WTC11 (cell line): ENCODE data around the gene LCNL1. TPM values are rescaled to one million over a fixed set of nuclear protein-coding genes. Genes with fewer than 3 reads are reported as not detected.

Experiments used
- ATAC-seq: fragments of 200-7000 bp; cut with Tn5 transposase; 2 replicates; pipeline ENCODE4 v1.10.0; 2021; ENCODE audit warnings: mild to moderate bottlenecking, moderate library complexity
- CTCF ChIA-PET: fragments of 300-600 bp; sonication (Branson Sonifier 250); formaldehyde crosslinking; loops from one replicate; lab custom pipeline; 2021; ENCODE audit warnings: antibody characterized with exemption; lab: Charles Lee
- POLR2A ChIA-PET: fragments of 350-600 bp; sonication (Branson Sonifier 250); formaldehyde crosslinking; loops from one replicate; lab custom pipeline; 2021; ENCODE audit warnings: antibody characterized with exemption; lab: Charles Lee
- DNase-seq: peaks from one replicate; pipeline ENCODE4 v3.0.0; 2021; ENCODE audit warnings: low spot score
- H3K27ac Mint-ChIP-seq: 2 replicates; pipeline ENCODE4 v1.8.0; 2021; ENCODE audit warnings: mixed read lengths
- H3K27me3 Mint-ChIP-seq: 2 replicates; pipeline ENCODE4 v1.8.0; 2021; ENCODE audit warnings: low read depth, mild to moderate bottlenecking, moderate library complexity, mixed read lengths
- H3K36me3 Mint-ChIP-seq: 2 replicates; pipeline ENCODE4 v1.8.0; 2021; ENCODE audit warnings: mixed read lengths
- H3K4me1 Mint-ChIP-seq: 2 replicates; pipeline ENCODE4 v1.8.0; 2022; ENCODE audit warnings: mixed read lengths
- H3K4me3 Mint-ChIP-seq: 2 replicates; pipeline ENCODE4 v1.8.0; 2021; ENCODE audit warnings: mild to moderate bottlenecking, moderate library complexity, mixed read lengths
- H3K9me3 Mint-ChIP-seq: 2 replicates; pipeline ENCODE4 v1.8.0; 2021; ENCODE audit warnings: mixed read lengths
- CDX4 ChIP-seq: fragments of 250-450 bp; sonication (Bioruptor Pico); IDR thresholded peaks from 2 replicates; pipeline ENCODE4 v1.9.0; 2021; ENCODE audit warnings: moderate library complexity, mild to moderate bottlenecking, inconsistent platforms, borderline replicate concordance
- CREB1 ChIP-seq: sonication (generic); formaldehyde crosslinking; IDR thresholded peaks from 2 replicates; pipeline ENCODE4 v1.8.0; 2023; ENCODE audit warnings: mild to moderate bottlenecking, missing genetic modification reagents
- CREM ChIP-seq: sonication (generic); formaldehyde crosslinking; IDR thresholded peaks from 2 replicates; pipeline ENCODE4 v1.8.1; 2022; ENCODE audit warnings: mild to moderate bottlenecking, missing genetic modification reagents, moderate library complexity
- EMX1 ChIP-seq: fragments of 250-450 bp; sonication (Bioruptor Pico); IDR thresholded peaks from 2 replicates; pipeline ENCODE4 v1.8.0; 2021; ENCODE audit warnings: mild to moderate bottlenecking
- FOXP1 ChIP-seq: sonication (generic); formaldehyde crosslinking; IDR thresholded peaks from 2 replicates; pipeline ENCODE4 v1.8.0; 2022; ENCODE audit warnings: missing genetic modification reagents, mild to moderate bottlenecking, moderate library complexity, borderline replicate concordance
- GTF2I ChIP-seq: fragments of 250-450 bp; sonication (Bioruptor Pico); conservative IDR thresholded peaks from 2 replicates; pipeline ENCODE4 v1.4.0; 2021; ENCODE audit warnings: mild to moderate bottlenecking
- IRF1 ChIP-seq: sonication (generic); formaldehyde crosslinking; IDR thresholded peaks from 2 replicates; pipeline ENCODE4 v1.8.0; 2023; ENCODE audit warnings: missing genetic modification reagents
- MXD4 ChIP-seq: fragments of 250-450 bp; sonication (Bioruptor Pico); IDR thresholded peaks from 2 replicates; pipeline ENCODE4 v1.8.0; 2021; ENCODE audit warnings: mild to moderate bottlenecking, moderate library complexity, borderline replicate concordance
- SP1 ChIP-seq: sonication (generic); formaldehyde crosslinking; conservative IDR thresholded peaks from 2 replicates; pipeline ENCODE4 v1.8.1; 2022; ENCODE audit warnings: missing genetic modification reagents
- ZBTB43 ChIP-seq: sonication (generic); formaldehyde crosslinking; IDR thresholded peaks from 2 replicates; pipeline ENCODE4 v1.8.1; 2023; ENCODE audit warnings: mild to moderate bottlenecking, missing genetic modification reagents
- ZNF317 ChIP-seq: sonication (generic); formaldehyde crosslinking; IDR thresholded peaks from 2 replicates; pipeline ENCODE4 v1.8.1; 2023; ENCODE audit warnings: low read depth, mild to moderate bottlenecking, moderate library complexity, missing genetic modification reagents, borderline replicate concordance
- ZNF396 ChIP-seq: fragments of 250-450 bp; sonication (Bioruptor Pico); IDR thresholded peaks from 2 replicates; pipeline ENCODE4 v1.8.0; 2021; ENCODE audit warnings: mild to moderate bottlenecking, moderate library complexity, borderline replicate concordance
- ZNF416 ChIP-seq: fragments of 250-450 bp; sonication (Bioruptor Pico); IDR thresholded peaks from 2 replicates; pipeline ENCODE4 v1.9.0; 2021; ENCODE audit warnings: mild to moderate bottlenecking, inconsistent platforms
- ZNF532 ChIP-seq: fragments of 250-450 bp; sonication (Bioruptor Pico); IDR thresholded peaks from 2 replicates; pipeline ENCODE4 v1.9.0; 2021; ENCODE audit warnings: mild to moderate bottlenecking, borderline replicate concordance
- total RNA-seq: library from RNA; stranded (reverse); gene quantifications from 3 replicates; pipeline ENCODE4 v1.2.3, GENCODE V29; 2021
- TF ChIP-seq, protein P1 (sequence below): sonication (generic); formaldehyde crosslinking; conservative IDR thresholded peaks from 2 replicates; pipeline ENCODE4 v1.8.1; 2023; ENCODE audit warnings: mild to moderate bottlenecking, low read depth, missing genetic modification reagents, moderate library complexity
- TF ChIP-seq, protein P2 (sequence below): sonication (generic); formaldehyde crosslinking; IDR thresholded peaks from 2 replicates; pipeline ENCODE4 v1.8.1; 2022; ENCODE audit warnings: low read depth, missing genetic modification reagents, borderline replicate concordance
- TF ChIP-seq, protein P3 (sequence below): sonication (generic); formaldehyde crosslinking; IDR thresholded peaks from 2 replicates; pipeline ENCODE4 v1.8.1; 2023; ENCODE audit warnings: mild to moderate bottlenecking, missing genetic modification reagents, moderate library complexity

Gene LCNL1
- total RNA-seq, 1 experiment from 2014 or later: 0.50 TPM

- TF ChIP-seq FOXP1 (CRISPR knock-in tag) (no peak), CREM (CRISPR knock-in tag) (no peak), SP1 (CRISPR knock-in tag) (peak; percentile 90), ZNF532 (CRISPR knock-in tag) (no peak)
- TF ChIP-seq, protein P1, sequence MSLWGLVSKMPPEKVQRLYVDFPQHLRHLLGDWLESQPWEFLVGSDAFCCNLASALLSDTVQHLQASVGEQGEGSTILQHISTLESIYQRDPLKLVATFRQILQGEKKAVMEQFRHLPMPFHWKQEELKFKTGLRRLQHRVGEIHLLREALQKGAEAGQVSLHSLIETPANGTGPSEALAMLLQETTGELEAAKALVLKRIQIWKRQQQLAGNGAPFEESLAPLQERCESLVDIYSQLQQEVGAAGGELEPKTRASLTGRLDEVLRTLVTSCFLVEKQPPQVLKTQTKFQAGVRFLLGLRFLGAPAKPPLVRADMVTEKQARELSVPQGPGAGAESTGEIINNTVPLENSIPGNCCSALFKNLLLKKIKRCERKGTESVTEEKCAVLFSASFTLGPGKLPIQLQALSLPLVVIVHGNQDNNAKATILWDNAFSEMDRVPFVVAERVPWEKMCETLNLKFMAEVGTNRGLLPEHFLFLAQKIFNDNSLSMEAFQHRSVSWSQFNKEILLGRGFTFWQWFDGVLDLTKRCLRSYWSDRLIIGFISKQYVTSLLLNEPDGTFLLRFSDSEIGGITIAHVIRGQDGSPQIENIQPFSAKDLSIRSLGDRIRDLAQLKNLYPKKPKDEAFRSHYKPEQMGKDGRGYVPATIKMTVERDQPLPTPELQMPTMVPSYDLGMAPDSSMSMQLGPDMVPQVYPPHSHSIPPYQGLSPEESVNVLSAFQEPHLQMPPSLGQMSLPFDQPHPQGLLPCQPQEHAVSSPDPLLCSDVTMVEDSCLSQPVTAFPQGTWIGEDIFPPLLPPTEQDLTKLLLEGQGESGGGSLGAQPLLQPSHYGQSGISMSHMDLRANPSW (CRISPR knock-in tag): no peak
- ATAC-seq: peak; percentile 96
- H3K36me3 Mint-ChIP-seq: peaks cover under 1% of the 10 kb centered on the region; the same call in 1 of the 2 replicates
- no peak overlapping the region for H3K4me3 Mint-ChIP-seq
- DNase-seq: peak; percentile 98
- H3K27ac Mint-ChIP-seq: no peak overlapping the region; the same call in 1 of the 2 replicates
- CTCF ChIA-PET: interaction anchor here (0.6 to 3.9 kb wide), 20 partner anchors 8 to 222 kb away, joined by 3 to 38 read pairs (median 4); partner anchors contain the start of genes AJM1, CLIC3, FUT7 and GRIN1
- H3K9me3 Mint-ChIP-seq: no peaks in the 10 kb centered on the region
- H3K4me1 Mint-ChIP-seq: peaks cover under 1% of the 10 kb centered on the region; the same call in 1 of the 2 replicates
- H3K27me3 Mint-ChIP-seq: peaks cover 2% of the 10 kb centered on the region
- POLR2A ChIA-PET: interaction anchor here (0.5 to 1.1 kb wide), 2 partner anchors 10 to 44 kb away, joined by 3 read pairs; partner anchors contain the start of gene FUT7
Observed at GRCh38 chr9:137021979-137022661, 39.3 kb downstream of the LCNL1 start.

GRCh38 chr9:137022662-137023008 lies 39.8 kb downstream of the LCNL1 start:
- ChIA-PET CTCF (interaction anchor here (0.6 to 3.9 kb wide), 19 partner anchors 8 to 222 kb away, joined by 3 to 38 read pairs (median 4); partner anchors contain the start of genes AJM1, CLIC3, FUT7 and GRIN1), POLR2A (interaction anchor here (0.5 to 1.1 kb wide), 2 partner anchors 9 to 44 kb away, joined by 3 read pairs; partner anchors contain the start of gene FUT7)
- Mint-ChIP-seq H3K9me3 (no peaks in the 10 kb centered on the region), H3K27me3 (peaks cover 5% of the 10 kb centered on the region), H3K27ac (no peak overlapping the region), H3K4me3 (no peak overlapping the region), H3K36me3 (no peaks in the 10 kb centered on the region), H3K4me1 (peaks cover 2% of the 10 kb centered on the region; the same call in 1 of the 2 replicates)
- DNase-seq (no peak), ATAC-seq (no peak)
- TF ChIP-seq, protein P2, sequence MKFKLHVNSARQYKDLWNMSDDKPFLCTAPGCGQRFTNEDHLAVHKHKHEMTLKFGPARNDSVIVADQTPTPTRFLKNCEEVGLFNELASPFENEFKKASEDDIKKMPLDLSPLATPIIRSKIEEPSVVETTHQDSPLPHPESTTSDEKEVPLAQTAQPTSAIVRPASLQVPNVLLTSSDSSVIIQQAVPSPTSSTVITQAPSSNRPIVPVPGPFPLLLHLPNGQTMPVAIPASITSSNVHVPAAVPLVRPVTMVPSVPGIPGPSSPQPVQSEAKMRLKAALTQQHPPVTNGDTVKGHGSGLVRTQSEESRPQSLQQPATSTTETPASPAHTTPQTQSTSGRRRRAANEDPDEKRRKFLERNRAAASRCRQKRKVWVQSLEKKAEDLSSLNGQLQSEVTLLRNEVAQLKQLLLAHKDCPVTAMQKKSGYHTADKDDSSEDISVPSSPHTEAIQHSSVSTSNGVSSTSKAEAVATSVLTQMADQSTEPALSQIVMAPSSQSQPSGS (CRISPR knock-in tag): no peak
- TF ChIP-seq EMX1 (CRISPR knock-in tag) (no peak), ZBTB43 (CRISPR knock-in tag) (no peak)

DNA sequence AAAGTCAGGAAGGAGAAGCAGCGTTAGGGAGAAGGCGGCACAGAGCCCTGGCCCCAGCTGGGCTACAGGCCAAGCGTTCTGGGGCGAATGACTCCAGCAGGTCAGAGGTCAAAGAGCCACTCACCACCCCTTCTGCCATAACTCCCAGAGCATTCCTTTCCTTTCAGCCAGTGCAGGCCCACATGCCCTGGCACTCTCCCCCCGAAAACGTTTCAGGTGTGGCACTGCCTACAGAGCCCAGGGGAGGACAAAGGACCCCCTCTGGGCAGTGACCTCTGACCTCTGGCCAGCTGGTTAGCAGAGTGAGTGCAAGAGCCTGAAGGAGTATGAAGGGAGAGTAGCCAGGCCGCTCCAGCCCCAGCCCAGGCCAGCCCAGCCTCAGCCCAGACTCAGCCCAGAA lies 40.4 kb downstream of the LCNL1 start:
- Mint-ChIP-seq H3K9me3 (no peaks in the 10 kb centered on the region), H3K27me3 (peaks cover 5% of the 10 kb centered on the region), H3K4me3 (no peak overlapping the region), H3K4me1 (peaks cover 2% of the 10 kb centered on the region; the same call in 1 of the 2 replicates), H3K27ac (no peak overlapping the region), H3K36me3 (no peaks in the 10 kb centered on the region)
- ATAC-seq: no peak
- DNase-seq: no peak
- no peak for TF ChIP-seq ZNF416 (CRISPR knock-in tag)
- no peak for TF ChIP-seq GTF2I (CRISPR knock-in tag)
- TF ChIP-seq CDX4 (CRISPR knock-in tag): no peak
- no peak for TF ChIP-seq ZNF396 (CRISPR knock-in tag)
- no peak for TF ChIP-seq ZNF317 (CRISPR knock-in tag)
- TF ChIP-seq, protein P3, sequence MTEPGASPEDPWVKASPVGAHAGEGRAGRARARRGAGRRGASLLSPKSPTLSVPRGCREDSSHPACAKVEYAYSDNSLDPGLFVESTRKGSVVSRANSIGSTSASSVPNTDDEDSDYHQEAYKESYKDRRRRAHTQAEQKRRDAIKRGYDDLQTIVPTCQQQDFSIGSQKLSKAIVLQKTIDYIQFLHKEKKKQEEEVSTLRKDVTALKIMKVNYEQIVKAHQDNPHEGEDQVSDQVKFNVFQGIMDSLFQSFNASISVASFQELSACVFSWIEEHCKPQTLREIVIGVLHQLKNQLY (CRISPR knock-in tag): no peak
- no peak for TF ChIP-seq IRF1 (CRISPR knock-in tag)
- TF ChIP-seq CREB1: no peak
- TF ChIP-seq MXD4: no peak
- POLR2A ChIA-PET: no interaction called here
- CTCF ChIA-PET: interaction anchor here (1.0 to 2.5 kb wide), 8 partner anchors 12 to 223 kb away, joined by 3 to 29 read pairs (median 6); partner anchors contain the start of genes AJM1 and SAPCD2
